ENCODE data around the gene SLC30A9.

SLC30A9 gene

DNA sequence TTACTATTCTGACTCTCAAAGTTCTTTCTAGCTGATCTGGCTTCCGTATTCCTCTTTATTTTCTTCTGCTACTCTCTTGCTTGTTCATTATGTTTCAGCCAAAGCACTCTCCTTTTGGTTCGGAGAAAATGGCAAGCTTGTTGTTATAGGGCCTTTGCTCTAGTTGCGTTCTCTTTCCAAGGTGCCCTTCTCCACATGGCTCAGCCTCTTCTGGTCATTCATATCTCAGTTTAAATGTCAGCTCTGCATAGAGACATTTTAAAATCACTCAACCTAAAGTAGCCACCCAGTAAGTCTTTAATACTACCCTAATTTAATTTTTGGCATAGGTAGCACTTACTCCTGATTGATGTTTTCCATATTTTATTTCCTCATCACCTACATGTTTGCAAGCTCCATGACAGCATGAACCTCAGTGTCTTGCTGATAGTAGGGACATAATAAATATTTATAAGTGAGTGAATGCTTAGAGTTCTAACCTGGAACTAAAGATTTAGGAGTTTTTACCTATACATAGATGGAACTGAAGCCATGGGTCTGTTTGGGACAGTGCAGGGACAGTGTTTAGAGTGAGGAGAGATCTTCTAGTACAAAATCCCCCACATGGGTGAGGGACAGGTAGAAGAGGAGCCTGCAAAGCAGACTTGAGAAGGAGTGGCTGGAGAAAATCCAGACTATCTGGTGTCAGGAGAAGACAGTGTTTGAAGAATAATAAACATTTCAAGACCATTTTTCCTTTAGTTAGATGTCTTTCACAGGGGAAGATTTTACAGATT is 17.9 kb downstream of the SLC30A9 start:
- no peak for DNase-seq

DNA sequence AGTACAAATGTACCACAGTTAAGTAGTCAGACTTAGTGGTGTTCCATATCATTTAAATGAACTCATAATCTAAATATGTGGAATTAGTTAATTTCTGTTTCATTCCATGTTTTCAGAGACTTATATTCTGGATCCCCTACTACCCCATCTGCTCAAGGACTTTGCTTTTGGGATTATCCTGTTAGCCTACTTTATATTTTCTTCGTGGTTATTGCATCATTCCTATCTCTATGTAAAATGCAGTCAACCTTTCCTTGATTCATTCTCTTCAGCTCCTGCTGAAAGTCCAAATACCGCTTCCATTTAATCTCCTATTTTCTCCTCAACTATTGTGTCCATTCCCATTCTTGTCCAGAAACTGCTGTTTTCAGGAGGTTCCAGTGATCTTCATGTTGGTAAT is 25.1 kb downstream of the SLC30A9 start:
- no peak for DNase-seq

DNA sequence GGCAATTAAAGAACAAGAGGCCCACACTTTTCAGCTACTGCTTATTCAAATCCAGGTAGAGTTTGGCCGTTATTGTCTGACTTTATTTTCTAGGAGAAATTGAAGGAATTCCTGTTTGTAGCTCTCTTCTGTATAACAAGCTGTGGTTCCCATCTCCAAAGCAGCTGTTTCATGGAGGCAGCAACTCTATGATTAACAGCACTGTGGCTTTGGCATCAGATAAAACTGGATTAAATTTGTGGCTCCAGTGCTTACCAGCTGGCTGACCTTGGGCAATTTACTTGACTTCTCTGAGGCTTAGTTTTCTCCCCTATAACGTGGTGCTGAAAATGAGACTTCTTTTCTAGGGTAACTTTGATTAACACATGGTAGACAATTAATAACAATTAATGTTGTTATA is 28.1 kb downstream of the SLC30A9 start:
- no peak for DNase-seq

DNA sequence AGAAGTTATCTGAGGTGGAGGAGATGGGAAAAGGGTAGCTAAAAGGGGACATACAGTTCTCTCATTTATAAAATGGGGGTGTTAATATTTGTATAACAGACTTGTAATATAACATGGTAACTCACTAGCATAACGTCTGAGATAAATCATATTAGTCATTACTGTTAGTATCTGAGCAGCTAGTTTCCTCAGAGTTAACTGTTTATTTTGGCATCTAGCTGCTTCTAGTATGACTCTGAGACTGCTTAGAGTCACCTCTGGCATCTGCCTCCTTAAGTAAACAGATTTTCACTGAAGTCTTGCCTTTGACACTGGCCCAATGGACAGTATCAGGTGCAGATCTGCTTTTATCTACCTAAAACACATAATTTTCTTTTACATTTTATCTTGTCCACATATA is 58.1 kb downstream of the SLC30A9 start:
- no peak for DNase-seq

DNA sequence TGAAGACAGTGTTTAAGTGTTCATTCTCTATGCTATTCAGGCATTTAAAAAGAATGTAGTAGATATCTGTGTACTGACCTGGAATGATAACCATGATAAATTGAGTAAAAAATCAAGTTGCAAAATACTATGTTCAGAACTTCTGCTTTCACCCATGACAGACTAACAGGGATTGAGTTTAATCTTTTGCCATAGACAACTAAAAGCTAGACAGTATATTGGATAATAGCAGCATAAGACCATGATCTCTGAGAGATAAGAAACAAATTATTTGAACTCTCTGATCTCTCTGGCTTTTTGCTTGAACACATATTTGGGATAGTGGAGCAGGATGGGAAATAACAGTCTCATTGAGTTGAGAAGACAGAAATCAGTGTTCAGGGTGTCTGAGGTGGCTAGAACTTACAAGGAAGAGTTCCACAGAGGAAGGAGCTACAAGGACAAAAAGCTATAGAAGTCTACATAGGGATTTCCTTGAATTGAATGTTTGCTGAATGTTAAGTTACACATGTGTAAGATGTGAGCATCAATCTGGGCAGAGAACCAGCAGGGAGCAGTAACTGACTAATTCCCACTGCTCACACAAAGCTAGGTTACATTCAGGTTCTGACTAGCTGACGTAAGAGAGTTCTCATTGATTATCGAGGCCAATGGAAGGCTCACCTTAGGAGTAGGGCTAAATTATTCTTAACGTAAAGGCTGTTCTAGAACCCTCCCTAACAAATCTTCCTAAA is 60.4 kb downstream of the SLC30A9 start:
- DNase-seq: no peak

DNA sequence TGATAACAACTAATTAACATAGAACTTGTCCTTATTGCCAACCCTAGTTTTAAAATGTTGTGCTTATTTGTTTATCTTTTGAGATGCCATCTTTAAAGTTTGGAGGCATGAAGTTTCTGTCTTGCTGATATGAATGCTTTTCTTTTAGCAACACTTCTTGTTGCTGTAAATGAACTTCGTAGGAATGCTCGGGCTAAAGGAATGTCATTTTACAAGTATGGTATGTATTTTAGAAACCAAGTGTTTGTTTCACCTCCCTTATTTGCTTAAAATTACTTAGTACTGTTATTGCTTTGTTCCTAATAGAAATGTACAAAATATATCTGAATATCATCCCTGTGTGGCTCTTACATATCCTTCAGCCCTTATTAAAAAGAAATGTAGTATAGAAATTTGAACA is 76.1 kb downstream of the SLC30A9 start:
- DNase-seq: no peak

DNA sequence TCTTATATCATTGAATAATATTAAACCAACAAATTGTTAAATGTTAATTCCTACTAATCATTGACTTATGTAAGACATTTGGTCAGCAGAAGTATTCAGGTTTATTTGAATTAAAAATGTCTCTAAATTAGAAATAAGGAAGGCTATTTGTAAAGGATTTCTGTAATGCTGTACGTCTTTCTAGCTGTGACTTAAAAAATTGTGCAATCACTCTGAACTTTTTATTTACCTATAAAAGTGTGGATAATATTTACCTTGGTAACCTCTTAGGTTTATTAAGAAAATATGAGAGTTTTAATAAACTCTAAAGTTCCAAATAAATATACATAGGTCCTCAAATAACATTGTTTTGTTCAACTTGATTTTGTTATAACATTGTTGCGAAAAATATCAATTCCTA is 76.9 kb downstream of the SLC30A9 start:
- no peak for DNase-seq

DNA sequence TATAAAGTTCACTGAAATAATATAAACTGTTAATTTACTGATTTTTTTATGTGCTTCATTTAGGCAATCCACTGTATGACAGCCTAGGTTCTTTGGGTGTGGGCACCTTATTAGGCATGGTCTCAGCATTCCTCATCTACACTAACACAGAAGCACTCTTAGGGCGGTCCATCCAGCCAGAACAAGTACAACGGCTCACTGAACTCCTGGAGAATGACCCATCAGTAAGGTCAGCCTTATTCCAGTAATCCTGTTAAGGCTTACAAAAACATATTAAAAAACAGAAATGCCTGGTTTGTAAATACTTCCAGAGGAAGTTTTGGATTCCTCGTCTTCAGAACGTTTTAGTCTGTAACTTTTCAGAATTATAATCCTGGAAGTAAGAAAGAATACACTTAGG is 80.1 kb downstream of the SLC30A9 start:
- no peak for DNase-seq

DNA sequence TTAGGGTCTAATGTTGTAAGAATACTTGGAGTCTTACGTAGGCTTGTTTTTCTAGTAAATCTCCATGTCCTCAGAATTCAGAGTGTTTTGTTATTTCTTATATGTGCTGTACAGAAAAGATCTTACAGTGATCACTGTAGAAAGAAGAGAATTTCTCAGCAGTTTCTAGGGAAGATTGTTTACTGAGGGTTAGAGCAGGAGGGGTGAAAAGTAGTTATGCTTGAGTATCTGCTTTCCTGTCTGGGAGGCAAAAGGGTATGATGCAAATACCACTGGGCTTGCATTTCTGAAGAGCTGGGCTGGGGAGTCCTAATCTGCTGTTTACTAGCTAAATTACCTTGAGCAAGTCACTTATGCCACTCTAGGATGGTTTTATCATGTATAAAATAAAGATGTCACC is 84.0 kb downstream of the SLC30A9 start:
- no peak for DNase-seq

DNA sequence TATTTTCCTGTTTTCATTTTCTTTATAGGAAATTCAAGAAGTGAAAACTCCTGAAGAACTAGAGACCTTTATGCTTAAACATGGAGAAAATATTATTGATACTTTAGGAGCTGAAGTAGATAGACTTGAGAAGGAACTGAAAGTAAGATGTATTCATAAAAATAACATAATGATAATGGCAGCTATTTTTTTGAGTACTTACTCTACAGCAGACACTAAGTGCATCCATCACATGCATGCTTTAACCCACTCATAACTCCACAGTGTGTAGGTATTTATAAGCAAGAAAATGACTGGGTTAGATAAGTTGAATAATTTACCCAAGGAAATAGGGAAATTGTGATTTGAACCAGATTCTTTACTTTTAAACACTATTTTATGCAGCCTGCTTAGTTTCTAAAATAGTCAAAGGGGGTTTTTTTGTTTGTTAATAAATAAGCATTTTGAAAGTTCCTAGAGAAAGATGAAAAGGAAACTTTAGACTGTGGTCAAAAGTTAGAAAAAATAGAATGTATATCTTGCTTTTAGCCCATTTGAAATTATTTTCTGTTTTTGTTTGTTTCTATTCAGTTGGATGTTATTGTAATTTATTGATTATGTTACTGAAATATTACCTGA is 88.0 kb downstream of the SLC30A9 start:
- no peak for DNase-seq

DNA sequence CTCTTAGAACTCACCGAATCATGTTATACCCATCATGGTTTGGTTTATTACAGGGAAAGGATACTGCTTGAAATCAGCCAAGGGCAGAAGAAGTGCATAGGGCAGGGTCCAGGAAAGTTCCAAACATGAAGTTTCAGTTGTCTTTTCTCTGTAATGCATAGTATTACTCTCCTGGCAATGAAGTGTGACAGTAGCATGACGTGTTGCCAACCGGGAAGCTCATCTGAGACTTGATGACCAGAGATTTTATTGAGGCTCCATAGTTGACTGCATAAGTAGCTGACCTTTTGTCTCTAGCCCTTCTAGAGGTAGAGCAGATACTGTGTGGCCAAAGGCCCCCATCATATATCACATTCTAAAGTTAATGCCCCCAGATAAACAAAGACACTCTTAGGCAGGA is 90.0 kb downstream of the SLC30A9 start:
- no peak for DNase-seq

DNA sequence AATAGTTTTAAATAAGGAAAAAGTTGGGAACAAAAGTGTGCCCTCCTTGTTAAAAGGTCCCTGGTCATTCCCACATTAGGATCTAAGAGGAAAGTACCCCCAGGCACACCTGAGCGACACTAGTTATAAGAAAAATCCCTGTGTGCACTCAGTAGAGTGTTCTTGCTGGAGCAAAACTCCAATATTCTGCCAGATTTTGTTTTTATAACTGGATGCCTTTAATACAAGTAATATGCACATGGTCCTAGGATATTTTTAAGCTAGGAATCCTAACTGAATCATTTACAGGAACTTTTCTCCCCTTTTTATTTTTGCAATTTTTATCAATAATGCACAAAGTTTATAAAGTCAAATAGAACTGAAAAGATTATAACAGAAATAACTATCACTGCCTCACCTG is 93.5 kb downstream of the SLC30A9 start:
- no peak for DNase-seq

DNA sequence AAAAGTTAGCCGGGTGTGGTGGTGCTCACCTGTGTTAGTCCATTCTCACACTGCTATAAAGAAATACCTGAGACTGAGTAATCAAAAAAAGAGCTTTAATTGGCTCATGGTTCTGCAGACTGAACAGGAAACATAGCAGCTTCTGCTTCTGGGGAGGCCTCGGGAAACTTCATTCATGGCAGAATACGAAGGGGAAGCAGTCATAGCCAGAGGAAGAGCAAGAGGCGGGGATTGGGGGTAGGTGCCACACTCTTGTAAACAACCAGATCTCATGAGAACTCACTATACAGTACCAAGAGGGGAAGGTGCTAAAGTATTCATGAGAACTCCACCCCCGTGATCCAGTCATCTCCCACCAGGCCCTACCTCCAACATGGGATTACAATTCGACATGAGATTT is 98.1 kb downstream of the SLC30A9 start:
- no peak for DNase-seq

DNA sequence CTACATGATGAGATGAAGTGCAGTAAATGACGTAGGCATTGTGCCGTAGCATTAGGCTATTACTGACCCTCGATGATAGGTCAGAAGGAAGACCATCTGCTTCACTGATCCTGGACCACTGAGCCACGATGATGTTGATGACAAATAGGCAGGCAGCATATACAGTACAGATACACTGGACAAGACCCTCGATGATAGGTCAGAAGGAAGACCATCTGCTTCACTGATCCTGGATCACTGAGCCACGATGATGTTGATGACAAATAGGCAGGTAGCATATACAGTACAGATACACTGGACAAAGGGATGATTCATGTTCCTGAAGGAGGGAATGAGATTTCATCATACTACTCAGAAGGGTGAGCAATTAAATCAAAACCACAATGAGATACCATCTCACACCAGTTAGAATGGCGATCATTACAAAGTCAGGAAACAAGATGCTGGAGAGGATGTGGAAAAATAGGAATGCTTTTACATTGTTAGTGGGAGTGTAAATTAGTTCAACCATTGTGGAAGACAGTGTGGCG is 111.2 kb downstream of the SLC30A9 start:
- no peak for DNase-seq

DNA sequence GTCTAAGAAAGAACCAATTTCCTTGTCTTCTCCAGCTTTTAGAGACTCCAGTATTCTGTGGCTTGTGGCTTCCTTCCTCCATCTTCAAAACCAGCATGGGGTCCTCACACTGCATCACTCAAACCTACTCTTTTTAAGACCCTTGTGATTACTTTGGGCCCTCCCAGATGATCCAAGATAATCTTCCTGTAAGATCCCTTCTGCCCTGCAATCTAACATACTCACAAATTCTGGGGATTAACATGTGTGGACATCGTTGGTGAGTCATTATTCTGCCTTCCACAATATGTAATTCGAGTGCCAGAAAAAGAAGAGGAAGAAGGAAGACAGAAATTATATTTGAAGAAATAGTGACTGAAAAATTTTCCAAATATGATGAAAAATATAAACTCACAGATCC is 114.2 kb downstream of the SLC30A9 start:
- no peak for DNase-seq

DNA sequence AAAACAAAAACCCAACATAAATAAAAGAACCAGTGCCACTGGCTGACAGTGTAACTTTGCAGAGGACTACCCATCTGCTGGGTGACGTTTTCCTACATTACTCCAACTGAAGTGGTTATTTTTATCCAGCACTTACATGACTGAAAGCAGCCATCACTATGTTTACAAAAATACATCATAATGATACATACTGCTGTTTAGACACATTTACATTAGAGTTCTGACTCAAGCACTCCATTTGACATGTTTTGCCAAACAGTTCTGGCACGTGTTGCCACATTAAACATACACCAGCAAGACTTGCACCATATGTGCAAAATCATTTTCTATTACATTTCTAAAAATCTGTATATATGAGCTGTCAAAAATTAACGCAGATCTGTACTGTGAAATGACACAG is 122.5 kb downstream of the SLC30A9 start:
- no peak for DNase-seq

DNA sequence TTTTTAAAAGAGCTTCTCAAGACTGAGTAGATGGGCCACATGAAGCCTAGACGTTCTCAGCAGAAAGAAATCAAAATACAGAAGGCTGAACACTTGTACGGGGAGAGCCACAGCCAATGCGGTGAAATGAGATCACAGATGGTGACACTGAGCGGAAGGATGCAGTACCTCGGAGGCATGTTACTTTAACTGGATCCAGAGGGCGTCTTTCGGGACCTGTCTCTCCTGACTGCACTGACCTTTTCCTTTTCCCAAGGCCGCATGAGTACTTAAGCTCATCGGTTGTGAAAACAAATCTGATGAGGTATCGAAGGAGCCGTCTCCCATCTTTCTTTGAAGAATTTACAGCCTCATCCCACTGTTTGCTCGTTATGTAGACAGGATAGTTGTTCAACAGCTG is 129.6 kb downstream of the SLC30A9 start:
- DNase-seq: no peak

DNA sequence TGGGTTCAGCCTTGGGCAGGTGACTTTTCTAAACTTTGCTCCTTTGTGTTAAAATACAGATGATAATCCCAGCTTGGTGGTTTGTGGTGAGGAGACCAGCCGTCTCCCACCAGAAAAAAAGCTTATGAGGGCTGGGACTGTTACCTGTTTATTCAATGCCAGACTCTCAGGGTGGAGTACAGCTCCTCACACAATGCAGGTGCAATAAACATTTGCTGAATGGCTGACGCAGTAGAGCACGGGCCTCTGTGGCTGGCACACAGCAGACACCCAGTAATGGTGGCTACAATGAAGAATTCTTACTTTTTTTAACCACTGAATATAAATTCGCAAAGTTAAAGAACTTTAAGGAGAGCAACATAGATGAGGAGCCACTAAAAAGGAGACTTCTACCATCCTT is 131.9 kb downstream of the SLC30A9 start:
- DNase-seq: no peak

DNA sequence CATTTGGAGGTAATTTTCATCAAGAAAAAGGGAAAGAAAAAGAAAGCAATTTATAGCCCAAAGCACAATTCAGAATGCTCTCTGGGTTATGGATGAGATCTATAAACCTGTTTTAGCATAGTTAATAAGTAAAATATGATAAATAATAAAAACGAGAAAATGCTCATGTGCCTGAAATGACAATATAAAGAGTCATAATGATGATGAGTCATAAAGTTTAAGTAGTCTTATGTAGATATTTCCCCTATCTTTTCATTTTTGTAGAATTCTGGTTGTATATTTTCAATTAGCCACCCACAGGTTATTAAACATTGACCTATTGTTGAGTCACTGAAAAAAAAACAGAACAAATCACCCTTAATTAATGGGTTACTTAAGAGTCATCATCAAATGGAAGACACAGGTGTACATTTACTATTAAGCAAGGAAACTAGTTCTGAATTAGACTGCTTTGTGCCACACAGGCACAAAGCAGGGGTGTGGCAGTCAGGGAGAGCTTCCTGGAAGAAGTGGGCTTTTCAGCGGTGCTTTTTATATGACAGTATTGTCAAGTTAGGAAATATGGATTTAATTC is 132.8 kb downstream of the SLC30A9 start:
- no peak for DNase-seq

DNA sequence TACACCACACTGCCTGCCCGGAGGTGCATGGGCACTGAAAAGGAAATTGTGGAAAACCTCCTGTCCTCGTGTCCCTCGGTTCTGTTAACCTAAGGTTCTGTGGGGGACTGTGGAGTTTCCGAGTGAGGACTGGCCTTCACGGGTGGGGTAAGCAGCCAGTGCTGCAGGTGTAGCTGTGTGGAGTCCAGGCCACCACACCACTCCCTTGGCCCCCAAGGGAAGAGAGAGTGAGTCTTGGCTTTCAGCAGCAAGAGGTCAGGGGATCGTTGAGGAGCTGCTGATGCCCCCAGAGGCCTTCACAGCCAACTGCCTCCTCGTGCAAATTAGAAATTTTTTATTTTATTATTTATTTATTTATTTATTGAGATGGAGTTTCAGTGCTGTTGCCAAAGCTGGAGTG is 141.8 kb downstream of the SLC30A9 start:
- no peak for DNase-seq

DNA sequence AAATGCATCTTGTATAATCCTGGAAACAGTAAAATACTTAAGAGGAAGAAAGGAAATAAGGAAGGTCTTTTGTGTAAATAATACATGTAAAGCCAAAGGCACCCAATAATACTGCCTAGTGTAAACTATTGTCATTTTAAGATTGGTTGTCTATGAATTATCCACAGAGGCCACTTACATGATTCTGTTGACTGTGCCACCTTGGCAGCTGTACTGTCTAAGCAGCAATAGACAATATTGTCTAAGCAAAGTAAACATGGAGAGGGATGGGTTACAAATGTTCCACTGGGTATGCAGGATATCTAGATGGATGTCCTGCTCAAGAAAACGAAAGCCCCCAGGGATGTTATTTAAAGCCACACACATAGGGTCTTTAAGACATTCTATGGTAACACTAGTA is 142.7 kb downstream of the SLC30A9 start:
- DNase-seq: no peak

DNA sequence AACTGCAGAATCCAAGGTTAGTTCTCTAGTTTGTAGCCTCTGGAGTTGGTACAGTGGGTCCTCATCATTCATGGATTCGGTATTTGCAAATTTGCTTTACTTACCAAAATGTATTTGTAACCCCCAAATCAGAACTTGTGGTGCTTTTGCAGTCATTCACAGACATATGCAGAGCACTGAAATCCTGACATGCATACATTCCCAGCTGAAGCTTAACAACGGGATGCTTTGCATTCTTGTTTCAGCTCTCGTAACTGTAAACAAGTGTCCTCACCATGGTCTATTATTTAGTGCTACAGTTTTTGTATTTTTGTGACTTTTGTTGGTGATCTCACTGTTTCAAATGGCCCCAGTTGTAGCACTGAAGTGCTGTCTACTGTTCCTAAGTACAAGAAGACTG is 146.0 kb downstream of the SLC30A9 start:
- DNase-seq: no peak

Measured in NCI-H1105 treated with DMSO at 0.1 percent for 48 hours (cell line).